Esophagus squamous epithelium (tissue), 4 donors: ENCODE measurements around the gene CPED1.

Experiments
- POLR2A ChIP-seq, 4 donors: fragments of 450-650 bp; IDR thresholded peaks; one replicate each; pipeline ENCODE4 v1.6.1; 2017; ENCODE audit warnings: antibody characterized with exemption in 4 of 4, mild to moderate bottlenecking in 4 of 4, moderate library complexity in 3 of 4
- TF ChIP-seq, protein P1 (sequence below), 6 experiments: fragments of 450-650 bp in 4 of 6; fragments of 200-600 bp in 2 of 6; sonication (generic) in 2 of 6; IDR thresholded peaks; one replicate each; pipeline ENCODE4 v1.5.1; 2016 to 2019; ENCODE audit warnings: antibody characterized with exemption in 6 of 6, mild to moderate bottlenecking in 4 of 6, moderate library complexity in 4 of 6

DNA sequence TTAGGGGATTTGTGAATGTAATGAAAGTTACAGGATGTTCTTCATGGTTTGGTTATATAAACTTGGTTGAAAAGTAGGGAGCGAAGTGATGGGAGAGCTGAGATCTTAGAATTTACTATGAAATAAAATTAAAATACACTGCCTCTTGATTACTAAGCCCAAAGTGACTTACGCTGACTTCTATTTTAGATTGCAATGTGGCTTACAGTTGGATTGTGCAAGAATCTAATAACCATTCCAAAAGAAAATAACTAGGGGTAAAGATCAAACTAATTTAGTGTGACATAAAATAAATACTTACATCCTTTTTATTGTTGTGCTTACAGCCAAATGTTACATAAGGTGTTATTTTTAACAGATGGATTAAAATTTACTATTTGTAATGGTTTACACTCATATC is 355.6 kb downstream of the CPED1 start:
- no peak for TF ChIP-seq POLR2A (IDR thresholded peaks at IDR 0.05)
- TF ChIP-seq, protein P1, sequence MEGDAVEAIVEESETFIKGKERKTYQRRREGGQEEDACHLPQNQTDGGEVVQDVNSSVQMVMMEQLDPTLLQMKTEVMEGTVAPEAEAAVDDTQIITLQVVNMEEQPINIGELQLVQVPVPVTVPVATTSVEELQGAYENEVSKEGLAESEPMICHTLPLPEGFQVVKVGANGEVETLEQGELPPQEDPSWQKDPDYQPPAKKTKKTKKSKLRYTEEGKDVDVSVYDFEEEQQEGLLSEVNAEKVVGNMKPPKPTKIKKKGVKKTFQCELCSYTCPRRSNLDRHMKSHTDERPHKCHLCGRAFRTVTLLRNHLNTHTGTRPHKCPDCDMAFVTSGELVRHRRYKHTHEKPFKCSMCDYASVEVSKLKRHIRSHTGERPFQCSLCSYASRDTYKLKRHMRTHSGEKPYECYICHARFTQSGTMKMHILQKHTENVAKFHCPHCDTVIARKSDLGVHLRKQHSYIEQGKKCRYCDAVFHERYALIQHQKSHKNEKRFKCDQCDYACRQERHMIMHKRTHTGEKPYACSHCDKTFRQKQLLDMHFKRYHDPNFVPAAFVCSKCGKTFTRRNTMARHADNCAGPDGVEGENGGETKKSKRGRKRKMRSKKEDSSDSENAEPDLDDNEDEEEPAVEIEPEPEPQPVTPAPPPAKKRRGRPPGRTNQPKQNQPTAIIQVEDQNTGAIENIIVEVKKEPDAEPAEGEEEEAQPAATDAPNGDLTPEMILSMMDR (IDR thresholded peaks at IDR 0.05): no peak
